Subcutaneous adipose tissue (tissue), 4 donors: ENCODE measurements around the gene IVL. TPM values are rescaled to one million over a fixed set of nuclear protein-coding genes. Genes with fewer than 3 reads are reported as not detected.

Source experiments
- CTCF ChIP-seq: fragments of 450-650 bp; IDR thresholded peaks from one replicate; pipeline ENCODE4 v1.5.1; 2016; ENCODE audit warnings: low read depth, mild to moderate bottlenecking, control low read depth, antibody characterized with exemption, moderate library complexity
- total RNA-seq, 4 donors: library from RNA; depleted of rRNA; stranded (reverse); fragments of >200 nt; gene quantifications; one replicate each; pipeline ENCODE4 v1.1.0, GENCODE V29; 2016

The IVL gene
- total RNA-seq, 4 donors from 2014 or later = not detected

GRCh38 chr1:152888126-152888525, 20.2 kb upstream of the IVL start:
- TF ChIP-seq CTCF = no peak

DNA sequence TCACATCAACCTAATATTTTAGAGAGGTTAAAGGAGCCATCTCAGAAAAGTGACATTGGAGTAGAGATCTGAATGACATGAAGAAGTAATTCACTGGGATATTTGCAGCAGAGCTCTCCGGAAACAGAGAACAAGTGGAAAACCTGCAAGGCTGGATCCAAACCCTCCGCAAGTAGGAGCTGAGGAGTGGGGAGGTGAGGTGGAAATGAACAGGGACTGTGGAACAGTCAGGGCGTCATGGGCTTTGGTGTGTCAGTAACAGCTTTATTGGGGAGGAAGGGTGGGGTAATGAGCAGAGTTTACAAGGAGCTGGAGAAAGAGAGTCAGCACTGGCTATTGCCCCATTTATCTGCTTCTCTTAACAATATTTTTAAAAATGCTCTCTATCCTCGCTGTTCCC, 9.3 kb upstream of the IVL start:
- TF ChIP-seq CTCF = no peak

DNA sequence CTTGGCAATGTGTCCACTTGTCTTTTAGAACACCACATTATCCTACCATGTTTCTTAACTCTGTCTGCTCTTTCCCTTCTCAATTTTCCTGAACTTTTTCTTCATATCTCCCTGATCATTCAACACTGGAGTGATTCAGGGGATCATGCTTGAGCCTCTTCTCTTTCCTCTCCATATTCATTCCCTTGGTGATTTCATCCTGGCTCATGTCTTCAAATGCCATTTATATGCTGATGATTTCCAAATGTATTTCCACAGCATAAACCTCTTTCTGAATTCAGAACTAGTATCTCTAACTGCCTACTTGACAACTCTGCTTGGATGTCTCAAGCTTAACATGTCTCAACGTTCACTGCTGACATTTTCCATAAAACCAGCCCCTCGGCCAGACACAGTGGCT, 8.5 kb upstream of the IVL start:
- TF ChIP-seq CTCF = no peak

GRCh38 chr1:152901631-152902030, 6.7 kb upstream of the IVL start:
- no peak for TF ChIP-seq CTCF

DNA sequence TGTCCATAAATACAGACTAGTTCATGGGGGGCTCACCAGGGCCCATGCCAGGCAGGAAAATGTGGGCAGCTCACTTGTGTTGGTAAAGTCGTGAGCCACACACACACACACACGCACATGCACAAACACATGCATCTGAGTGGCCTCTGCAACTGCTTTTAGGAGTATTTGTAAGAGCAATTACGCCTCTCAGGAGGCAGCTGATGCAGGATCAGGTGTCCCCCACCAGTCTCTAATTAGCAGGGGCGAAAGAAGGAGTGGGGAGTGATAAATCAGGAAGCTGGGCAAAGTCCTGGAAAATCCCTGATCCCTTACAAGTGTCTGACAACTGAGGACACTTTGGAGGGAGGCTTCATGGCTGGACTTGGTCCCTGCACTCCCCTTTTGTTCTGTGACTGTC, 5.7 kb upstream of the IVL start:
- TF ChIP-seq CTCF = no peak

GRCh38 chr1:152904688-152905440, 3.5 kb upstream of the IVL start:
- no peak for TF ChIP-seq CTCF

DNA sequence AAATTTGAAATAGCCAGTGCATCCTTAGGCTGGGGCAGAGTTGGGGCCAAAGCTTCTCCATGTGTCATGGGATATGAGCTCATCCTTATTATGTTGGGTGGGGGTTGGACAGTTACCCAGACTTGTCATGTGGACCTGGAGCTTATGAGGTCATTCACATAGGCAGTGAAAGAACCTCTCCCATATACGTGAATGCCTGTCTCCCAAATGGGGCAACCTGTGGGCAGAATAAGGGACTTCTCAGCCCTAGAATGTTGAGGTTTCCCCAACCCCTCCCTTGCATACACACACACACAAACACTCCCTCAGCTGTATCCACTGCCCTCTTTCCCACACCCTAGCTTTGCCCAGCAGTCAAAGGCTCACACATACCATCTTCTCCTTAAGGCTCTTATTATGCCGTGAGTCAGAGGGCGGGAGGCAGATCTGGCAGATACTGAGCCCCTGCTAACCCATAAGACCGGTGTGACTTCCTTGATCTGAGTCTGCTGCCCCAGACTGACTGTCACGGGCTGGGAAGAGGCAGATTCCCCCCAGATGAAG, 2.3 kb upstream of the IVL start:
- TF ChIP-seq CTCF = no peak
